A549 (cell line): ENCODE results near the gene TMCC2. TPM values are rescaled to one million over a fixed set of nuclear protein-coding genes. Genes with fewer than 3 reads are reported as not detected.
"Not testable (repeated sequence)": the region's sequence is repeated elsewhere in the genome, so short reads cannot be mapped to it uniquely, and the experiment has no call there.

Experiments
- ATAC-seq, 2 experiments: fragments of 200-7000 bp in 1 of 2; fragments of >200 bp in 1 of 2; cut with Nextera tagmentation in 1 of 2; cut with Tn5 transposase in 1 of 2; 3 replicates each; pipeline versions ENCODE4 v1.8.0 to v1.9.1; 2018 to 2020; ENCODE audit warnings: mild to moderate bottlenecking in 1 of 2, moderate library complexity in 1 of 2
- CTCF ChIA-PET: fragments of 300-600 bp; sonication (Branson Sonifier 250); formaldehyde crosslinking; extraction: SDS; loops from one replicate; lab custom pipeline; 2021; ENCODE audit warnings: antibody characterized with exemption, inconsistent platforms; lab: Yijun Ruan, JAX
- POLR2A ChIA-PET: fragments of 350-600 bp; formaldehyde crosslinking; extraction: SDS; loops from one replicate; lab custom pipeline; 2021; ENCODE audit warnings: antibody characterized with exemption, inconsistent platforms; lab: Yijun Ruan, JAX
- DNase-seq, 2 experiments: peaks; one replicate each; pipeline versions ENCODE4 v3.0.0 to v3.0.0-alpha.2; 2011 to 2016; ENCODE audit warnings: low read depth in 1 of 2, low spot score in 1 of 2
- FAIRE-seq: peaks from 2 replicates; lab custom pipeline; 2011; peaks lifted over from hg19 to GRCh38; lab: Jason Lieb, UNC
- H3K27ac ChIP-seq, 2 experiments: fragments of >200 bp; sonication (Bioruptor Twin); formaldehyde crosslinking; 3 replicates each; pipeline ENCODE4 v1.5.1; 2016 to 2017
- H3K4me1 ChIP-seq: fragments of >200 bp; sonication (Bioruptor Twin); formaldehyde crosslinking; 3 replicates; pipeline ENCODE4 v1.6.1; 2016
- H3K4me2 ChIP-seq: fragments of >200 bp; sonication (Bioruptor Twin); formaldehyde crosslinking; 3 replicates; pipeline ENCODE4 v1.6.1; 2016
- H3K4me3 ChIP-seq: fragments of >200 bp; sonication (Bioruptor Twin); formaldehyde crosslinking; 3 replicates; pipeline ENCODE4 v1.5.1; 2016
- H3K9me3 ChIP-seq: fragments of >200 bp; sonication (Bioruptor Twin); formaldehyde crosslinking; 3 replicates; pipeline ENCODE4 v1.6.1; 2016
- CEBPB ChIP-seq, 2 experiments: fragments of >200 bp in 1 of 2; sonication (Bioruptor Twin) in 1 of 2; formaldehyde crosslinking in 1 of 2; IDR thresholded peaks; 2 replicates each; pipeline ENCODE4 v1.6.1; 2012 to 2016
- CHD4 ChIP-seq: fragments of 200-600 bp; sonication (generic); IDR thresholded peaks from 2 replicates; pipeline ENCODE4 v1.6.1; 2016; ENCODE audit warnings: antibody characterized with exemption, mild to moderate bottlenecking, borderline replicate concordance
- ELK1 ChIP-seq: fragments of 150-350 bp; IDR thresholded peaks from 2 replicates; pipeline ENCODE4 v1.6.1; 2014; ENCODE audit warnings: low read depth, mild to moderate bottlenecking, low read length
- ESRRA ChIP-seq: fragments of 150-350 bp; IDR thresholded peaks from 2 replicates; pipeline ENCODE4 v1.6.1; 2014; ENCODE audit warnings: mild to moderate bottlenecking, low read length, borderline replicate concordance
- HDAC2 ChIP-seq: fragments of 200-600 bp; sonication (generic); IDR thresholded peaks from 2 replicates; pipeline ENCODE4 v1.6.1; 2016
- HOXA7 ChIP-seq: fragments of 250-450 bp; sonication (Bioruptor Pico); IDR thresholded peaks from 2 replicates; pipeline ENCODE4 v1.5.0; 2020; ENCODE audit warnings: mild to moderate bottlenecking, moderate library complexity
- HOXB5 ChIP-seq: fragments of 250-450 bp; sonication (Bioruptor Pico); IDR thresholded peaks from 2 replicates; pipeline ENCODE4 v1.5.0; 2020; ENCODE audit warnings: mild to moderate bottlenecking, moderate library complexity
- JUN ChIP-seq, 2 experiments: fragments of >200 bp; sonication (Bioruptor Twin); formaldehyde crosslinking; IDR thresholded peaks; 2 replicates in 1 of 2; 3 replicates in 1 of 2; pipeline ENCODE4 v1.6.1; 2016 to 2017
- MAZ ChIP-seq: fragments of 150-350 bp; IDR thresholded peaks from 2 replicates; pipeline ENCODE4 v1.6.1; 2014; ENCODE audit warnings: antibody characterized with exemption, low read depth, low read length, borderline replicate concordance
- NFE2L2 ChIP-seq: fragments of 150-350 bp; conservative IDR thresholded peaks from 2 replicates; pipeline ENCODE4 v1.6.1; 2014; ENCODE audit warnings: low read length
- POLR2A ChIP-seq: IDR thresholded peaks from 2 replicates; pipeline ENCODE4 v1.6.1; 2012; ENCODE audit warnings: mild to moderate bottlenecking, low read length
- RAD21 ChIP-seq, 2 experiments: fragments of >200 bp in 1 of 2; sonication (Bioruptor Twin) in 1 of 2; formaldehyde crosslinking in 1 of 2; IDR thresholded peaks in 1 of 2; conservative IDR thresholded peaks in 1 of 2; 2 replicates in 1 of 2; 3 replicates in 1 of 2; pipeline ENCODE4 v1.6.1; 2012 to 2018; ENCODE audit warnings: inconsistent platforms in 1 of 2
- SMC3 ChIP-seq: fragments of >200 bp; sonication (Bioruptor Twin); formaldehyde crosslinking; IDR thresholded peaks from 3 replicates; pipeline ENCODE4 v1.6.1; 2018; ENCODE audit warnings: inconsistent platforms
- SREBF2 ChIP-seq: fragments of 450-650 bp; IDR thresholded peaks from 2 replicates; pipeline ENCODE4 v1.6.1; 2014; ENCODE audit warnings: mild to moderate bottlenecking, moderate library complexity
- TP53 ChIP-seq: fragments of 250-450 bp; sonication (Bioruptor Pico); IDR thresholded peaks from 2 replicates; pipeline ENCODE4 v1.5.0; 2021; ENCODE audit warnings: mild to moderate bottlenecking, moderate library complexity
- WGBS: methylation state at CpG from one replicate; pipeline ENCODE4 v1.1.6; 2017; ENCODE audit errors: missing lambda C conversion rate; 5-methylcytosine and 5-hydroxymethylcytosine counted together
- polyA minus RNA-seq: library from RNA; depleted of rRNA, polyadenylated mRNA; stranded (reverse); fragments of >200 nt; gene quantifications from 2 replicates; pipeline ENCODE4 v1.2.3, GENCODE V29; 2011; rRNA and poly(A)+ RNA removed
- polyA plus RNA-seq, 4 experiments: library from polyadenylated mRNA; depleted of rRNA in 3 of 4; stranded (reverse); fragments of >200 nt; fragmentation: RNase III in 1 of 4; extraction: RNeasy Plus Mini Kit Qiagen cat#74134 plus additional on column Dnase treatment in 1 of 4; gene quantifications; 2 replicates in 3 of 4; 3 replicates in 1 of 4; pipeline ENCODE4 v1.2.3, GENCODE V29; 2011 to 2017
- TF ChIP-seq, protein P1 (sequence below): IDR thresholded peaks from 2 replicates; pipeline ENCODE4 v1.6.1; 2012
- TF ChIP-seq, protein P2 (sequence below): IDR thresholded peaks from 2 replicates; pipeline ENCODE4 v1.6.1; 2012; ENCODE audit warnings: low read depth, borderline replicate concordance
- TF ChIP-seq, protein P3 (sequence below): IDR thresholded peaks from 2 replicates; pipeline ENCODE4 v1.6.1; 2012
- TF ChIP-seq, protein P4 (sequence below): fragments of >200 bp; sonication (Bioruptor Twin); formaldehyde crosslinking; IDR thresholded peaks from 2 replicates; pipeline ENCODE4 v1.6.1; 2016

TMCC2 gene
- 1.6 and 1.7 TPM in 2 replicates for polyA plus RNA-seq (2011; rRNA removed)
- 3.3 and 3.8 TPM in 2 replicates for polyA plus RNA-seq (2012; cell fraction: cytosol; rRNA removed)
- polyA plus RNA-seq (2012; cell fraction: nucleus; rRNA removed): 4.6 and 5.4 TPM in 2 replicates
- 2.9 to 3.7 TPM (median 3.2 TPM) in 3 replicates for polyA plus RNA-seq (2017; fragmentation: RNase III; extraction: RNeasy Plus Mini Kit Qiagen cat#74134 plus additional on column Dnase treatment)
- 2.6 and 3.4 TPM in 2 replicates for polyA minus RNA-seq

- peak within 1 kb of the TSS; percentile 69 for H3K4me3 ChIP-seq
- ChIA-PET POLR2A (interaction anchor here (0.7 to 1.3 kb wide), 5 partner anchors 16 to 106 kb away, joined by 3 to 9 read pairs (median 4); partner anchors contain the start of genes DSTYK and RBBP5), CTCF (interaction anchor here (0.9 to 53.3 kb wide), 12 partner anchors 10 to 295 kb away, joined by 3 to 1139 read pairs (median 9); partner anchors contain the start of gene RBBP5)
- TF ChIP-seq HDAC2: no peak
- TF ChIP-seq, protein P1, sequence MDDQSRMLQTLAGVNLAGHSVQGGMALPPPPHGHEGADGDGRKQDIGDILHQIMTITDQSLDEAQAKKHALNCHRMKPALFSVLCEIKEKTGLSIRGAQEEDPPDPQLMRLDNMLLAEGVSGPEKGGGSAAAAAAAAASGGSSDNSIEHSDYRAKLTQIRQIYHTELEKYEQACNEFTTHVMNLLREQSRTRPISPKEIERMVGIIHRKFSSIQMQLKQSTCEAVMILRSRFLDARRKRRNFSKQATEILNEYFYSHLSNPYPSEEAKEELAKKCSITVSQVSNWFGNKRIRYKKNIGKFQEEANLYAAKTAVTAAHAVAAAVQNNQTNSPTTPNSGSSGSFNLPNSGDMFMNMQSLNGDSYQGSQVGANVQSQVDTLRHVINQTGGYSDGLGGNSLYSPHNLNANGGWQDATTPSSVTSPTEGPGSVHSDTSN: peak; percentile 96
- 0 out of 3 replicates have a peak, but pooled peaks have one; percentile 10 for TF ChIP-seq SMC3
- TF ChIP-seq, protein P2, sequence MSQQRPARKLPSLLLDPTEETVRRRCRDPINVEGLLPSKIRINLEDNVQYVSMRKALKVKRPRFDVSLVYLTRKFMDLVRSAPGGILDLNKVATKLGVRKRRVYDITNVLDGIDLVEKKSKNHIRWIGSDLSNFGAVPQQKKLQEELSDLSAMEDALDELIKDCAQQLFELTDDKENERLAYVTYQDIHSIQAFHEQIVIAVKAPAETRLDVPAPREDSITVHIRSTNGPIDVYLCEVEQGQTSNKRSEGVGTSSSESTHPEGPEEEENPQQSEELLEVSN: 0 out of 2 replicates have a peak, but pooled peaks have one; percentile 36
- TF ChIP-seq POLR2A: peak; percentile 51
- peak; percentile 92 for TF ChIP-seq MAZ
- TF ChIP-seq ELK1: no peak
- TF ChIP-seq JUN (IDR thresholded peaks at IDR 0.05): peak in 1 of 2 experiments; percentile 12; a peak in 1 of 5 replicates
- no peak for TF ChIP-seq SREBF2
- TF ChIP-seq, protein P3, sequence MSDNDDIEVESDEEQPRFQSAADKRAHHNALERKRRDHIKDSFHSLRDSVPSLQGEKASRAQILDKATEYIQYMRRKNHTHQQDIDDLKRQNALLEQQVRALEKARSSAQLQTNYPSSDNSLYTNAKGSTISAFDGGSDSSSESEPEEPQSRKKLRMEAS: peak; percentile 62
- DNase-seq (peak; percentile 84 to 97), FAIRE-seq (no peak), ATAC-seq (peak; percentile 83 to 92)
- 2% methylated on average over 4 of the region's 44 CpGs for WGBS
- peak within 1 kb of the TSS; percentile 95 for H3K4me2 ChIP-seq
- peaks cover 12% of the 10 kb centered on the region; the same call in 2 of the 3 replicates for H3K4me1 ChIP-seq
- H3K9me3 ChIP-seq: no peaks in the 10 kb centered on the region
- H3K27ac ChIP-seq: peak within 1 kb of the TSS; percentile 64 to 88
Measured at GRCh38 chr1:205227584-205228013, at the start of gene TMCC2. TMCC2 (plus strand) TSS chr1:205227946; CDS start chr1:205228565, 619 bp downstream.

GRCh38 chr1:205179842-205180241 lies 47.9 kb upstream of the TMCC2 start:
- 84% methylated on average over 2 of the region's 2 CpGs for WGBS
- no peak overlapping the region for H3K27ac ChIP-seq
- CTCF ChIA-PET: interaction anchor here (0.7 to 1.4 kb wide), 2 partner anchors 74 to 77 kb away, joined by 3 to 4 read pairs; no protein-coding TSS in a partner anchor

DNA sequence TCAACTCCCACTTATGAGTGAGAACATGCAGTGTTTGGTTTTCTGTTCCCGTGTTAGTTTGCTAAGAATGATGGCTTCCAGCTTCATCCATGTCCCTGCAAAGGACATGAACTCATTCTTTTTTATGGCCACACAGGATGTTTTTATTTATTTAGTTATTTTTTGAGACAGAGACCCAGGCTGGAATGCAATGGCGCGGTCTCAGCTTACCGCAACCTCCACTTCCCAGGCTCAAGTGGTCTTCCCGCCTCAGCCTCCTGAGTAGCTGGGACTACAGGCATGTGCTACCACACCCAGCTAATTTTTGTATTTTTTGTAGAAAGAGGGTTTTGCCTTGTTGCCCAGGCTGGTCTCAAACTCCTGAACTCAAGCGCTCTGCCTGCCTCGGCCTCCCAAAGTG lies 47.4 kb upstream of the TMCC2 start:
- WGBS: 92% methylated on average over 7 of the region's 7 CpGs
- FAIRE-seq, DNase-seq, POLR2A ChIA-PET, H3K27ac ChIP-seq, H3K4me3 ChIP-seq, ATAC-seq, H3K4me2 ChIP-seq, H3K9me3 ChIP-seq: not testable (repeated sequence)
- peaks cover 17% of the 10 kb centered on the region for H3K4me1 ChIP-seq
- CTCF ChIA-PET: interaction anchor here (1.4 kb wide), 1 partner anchor 76 kb away, joined by 4 read pairs; no protein-coding TSS in a partner anchor

More at GRCh38 chr1:205179842-205180241, 47.9 kb upstream of the TMCC2 start:
- no peak for ATAC-seq
- Histone ChIP-seq H3K4me3 (no peak overlapping the region), H3K9me3 (no peaks in the 10 kb centered on the region), H3K4me1 (peaks cover 22% of the 10 kb centered on the region), H3K4me2 (no peak overlapping the region)
- FAIRE-seq: no peak
- POLR2A ChIA-PET: no interaction called here
- TF ChIP-seq CEBPB (IDR thresholded peaks at IDR 0.05) (no peak), TP53 (CRISPR knock-in tag) (no peak), SREBF2 (no peak), ELK1 (no peak), HOXB5 (no peak), HOXA7 (CRISPR knock-in tag) (no peak), HDAC2 (no peak), ESRRA (no peak), NFE2L2 (no peak), MAZ (no peak), RAD21 (conservative IDR thresholded peaks at IDR 0.05 in 1 of 2, IDR thresholded peaks at IDR 0.05 in 1 of 2) (no peak), CHD4 (no peak)
- TF ChIP-seq, protein P1: no peak
- TF ChIP-seq, protein P4, sequence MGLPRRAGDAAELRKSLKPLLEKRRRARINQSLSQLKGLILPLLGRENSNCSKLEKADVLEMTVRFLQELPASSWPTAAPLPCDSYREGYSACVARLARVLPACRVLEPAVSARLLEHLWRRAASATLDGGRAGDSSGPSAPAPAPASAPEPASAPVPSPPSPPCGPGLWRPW: no peak
- no peak for DNase-seq
